GM12891 (cell line): ENCODE data around the gene BICRAL.

Source experiments
- POLR2A ChIP-seq: IDR thresholded peaks from 2 replicates; pipeline ENCODE4 v1.6.1; 2011; ENCODE audit warnings: low read depth, low read length, control low read depth
- POLR2AphosphoS5 ChIP-seq: IDR thresholded peaks from 2 replicates; pipeline ENCODE4 v1.6.1; 2011; ENCODE audit warnings: low read depth, low read length, control low read depth
- SPI1 ChIP-seq: IDR thresholded peaks from 2 replicates; pipeline ENCODE4 v1.6.1; 2011; ENCODE audit warnings: low read depth, low read length, control low read depth

DNA sequence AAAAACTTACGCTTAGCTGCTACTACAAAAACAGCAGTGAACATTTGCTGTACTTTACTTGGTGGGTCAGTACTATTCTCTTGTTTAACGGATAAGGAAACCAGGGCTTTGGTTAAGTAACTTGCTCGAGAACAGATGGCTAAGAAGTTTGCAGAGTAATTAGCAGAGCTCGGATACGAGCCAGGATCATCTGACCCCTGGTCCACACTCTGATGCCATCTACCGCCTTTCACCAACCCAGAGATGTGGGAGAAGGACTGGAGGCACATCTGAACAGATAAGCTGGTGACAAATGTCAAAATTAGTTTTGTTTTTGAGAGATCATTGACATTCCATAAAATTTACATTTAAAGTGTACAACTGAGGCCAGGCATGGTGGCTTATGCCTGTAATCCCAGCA is 78.6 kb downstream of the BICRAL start:
- no peak for TF ChIP-seq POLR2A
- no peak for TF ChIP-seq SPI1
- TF ChIP-seq POLR2AphosphoS5, result no peak
